PC-3 (cell line): ENCODE measurements around the gene SLC16A12. TPM values are rescaled to one million over a fixed set of nuclear protein-coding genes. Genes with fewer than 3 reads are reported as not detected.
A peak's percentile ranks its signal among the peaks of the same experiment; 100 is the strongest.

ENCODE experiments used
- ATAC-seq: fragments of 200-7000 bp; cut with Tn5 transposase; 2 replicates; pipeline ENCODE4 v1.9.1; 2020; ENCODE audit warnings: mild to moderate bottlenecking, moderate library complexity
- BruUV-seq: library from RNA; stranded (reverse); fragments of 400-500 nt; replicated peaks from 2 replicates; lab custom pipeline; 2021; lab: Mats Ljungman, UMichigan
- CTCF ChIA-PET: fragments of 300-600 bp; sonication (Branson Sonifier 250); formaldehyde crosslinking; loops from one replicate; lab custom pipeline; 2022; ENCODE audit warnings: antibody characterized with exemption; lab: Charles Lee
- POLR2A ChIA-PET: fragments of 300-600 bp; sonication (Branson Sonifier 250); formaldehyde crosslinking; loops from one replicate; lab custom pipeline; 2022; ENCODE audit warnings: antibody characterized with exemption; ENCODE audit not compliant: unreplicated experiment; lab: Charles Lee
- DNase-seq: peaks from one replicate; pipeline ENCODE4 v3.0.0-alpha.2; 2015
- H2AFZ ChIP-seq: fragments of 300-600 bp; sonication (generic); 2 replicates; pipeline ENCODE4 v1.6.0; 2016; ENCODE audit warnings: antibody characterized with exemption, low read length
- H3F3A ChIP-seq: fragments of 300-600 bp; sonication (generic); one replicate; pipeline ENCODE4 v1.6.0; 2017; ENCODE audit warnings: antibody characterized with exemption, low read length, control low read depth, mild to moderate bottlenecking; ENCODE audit not compliant: unreplicated experiment
- H3K27ac ChIP-seq: fragments of 300-600 bp; sonication (generic); 2 replicates; pipeline ENCODE4 v1.5.1; 2016; ENCODE audit warnings: mild to moderate bottlenecking, low read length
- H3K27me3 ChIP-seq: fragments of 300-600 bp; sonication (generic); 2 replicates; pipeline ENCODE4 v1.6.1; 2016; ENCODE audit warnings: low read length, mixed read lengths
- H3K36me3 ChIP-seq: fragments of 300-600 bp; sonication (generic); 2 replicates; pipeline ENCODE4 v1.6.1; 2016; ENCODE audit warnings: low read depth, mixed run types, low read length, mixed read lengths
- H3K4me1 ChIP-seq: fragments of 300-600 bp; sonication (generic); 2 replicates; pipeline ENCODE4 v1.5.1; 2016; ENCODE audit warnings: low read length; ENCODE audit not compliant: insufficient read depth
- H3K4me2 ChIP-seq: fragments of 300-600 bp; sonication (generic); 2 replicates; pipeline ENCODE4 v1.6.0; 2016; ENCODE audit warnings: low read length
- H3K4me3 ChIP-seq: fragments of 300-600 bp; sonication (generic); 2 replicates; pipeline ENCODE4 v1.5.1; 2016; ENCODE audit warnings: mild to moderate bottlenecking, low read length, mixed read lengths
- H3K79me2 ChIP-seq: fragments of 300-600 bp; sonication (generic); 2 replicates; pipeline ENCODE4 v1.6.1; 2017; ENCODE audit warnings: low read length, mixed read lengths
- H3K9ac ChIP-seq: fragments of 300-600 bp; sonication (generic); 2 replicates; pipeline ENCODE4 v1.6.0; 2016; ENCODE audit warnings: mild to moderate bottlenecking, low read length
- H3K9me2 ChIP-seq: fragments of 300-600 bp; sonication (generic); replicated peaks from 2 replicates; pipeline ENCODE4 v1.6.1; 2016; ENCODE audit warnings: mixed run types, low read length, mixed read lengths
- H3K9me3 ChIP-seq: fragments of 300-600 bp; sonication (generic); 2 replicates; pipeline ENCODE4 v1.6.1; 2016; ENCODE audit warnings: low read length, mixed read lengths
- H4K20me1 ChIP-seq: fragments of 300-600 bp; sonication (generic); 2 replicates; pipeline ENCODE4 v1.6.1; 2016; ENCODE audit warnings: low read length, mixed read lengths
- EZH2 ChIP-seq: fragments of 300-600 bp; sonication (generic); IDR thresholded peaks from one replicate; pipeline ENCODE4 v1.6.1; 2017; ENCODE audit warnings: antibody characterized with exemption, mild to moderate bottlenecking, low read length; ENCODE audit not compliant: unreplicated experiment
- EZH2phosphoT487 ChIP-seq: fragments of 300-600 bp; sonication (generic); IDR thresholded peaks from 2 replicates; pipeline ENCODE4 v1.6.1; 2018; ENCODE audit warnings: mild to moderate bottlenecking, antibody characterized with exemption, low read length, borderline replicate concordance
- intact Hi-C: fragments of 100-400 bp; cut with micrococcal nuclease; formaldehyde crosslinking; loops from 2 replicates; pipeline ENCODE4 v1.9.0; 2023
- total RNA-seq: library from RNA; depleted of rRNA; stranded (reverse); fragments of >200 nt; gene quantifications from 2 replicates; pipeline ENCODE4 v1.2.3, GENCODE V29; 2014
- TF ChIP-seq, protein P1 (sequence below): fragments of 300-600 bp; sonication (generic); conservative IDR thresholded peaks from 2 replicates; pipeline ENCODE4 v1.5.1; 2017; ENCODE audit warnings: antibody characterized with exemption, low read depth, mild to moderate bottlenecking, low read length

The SLC16A12 gene
- total RNA-seq, 1 experiment from 2014 or later = not detected

DNA sequence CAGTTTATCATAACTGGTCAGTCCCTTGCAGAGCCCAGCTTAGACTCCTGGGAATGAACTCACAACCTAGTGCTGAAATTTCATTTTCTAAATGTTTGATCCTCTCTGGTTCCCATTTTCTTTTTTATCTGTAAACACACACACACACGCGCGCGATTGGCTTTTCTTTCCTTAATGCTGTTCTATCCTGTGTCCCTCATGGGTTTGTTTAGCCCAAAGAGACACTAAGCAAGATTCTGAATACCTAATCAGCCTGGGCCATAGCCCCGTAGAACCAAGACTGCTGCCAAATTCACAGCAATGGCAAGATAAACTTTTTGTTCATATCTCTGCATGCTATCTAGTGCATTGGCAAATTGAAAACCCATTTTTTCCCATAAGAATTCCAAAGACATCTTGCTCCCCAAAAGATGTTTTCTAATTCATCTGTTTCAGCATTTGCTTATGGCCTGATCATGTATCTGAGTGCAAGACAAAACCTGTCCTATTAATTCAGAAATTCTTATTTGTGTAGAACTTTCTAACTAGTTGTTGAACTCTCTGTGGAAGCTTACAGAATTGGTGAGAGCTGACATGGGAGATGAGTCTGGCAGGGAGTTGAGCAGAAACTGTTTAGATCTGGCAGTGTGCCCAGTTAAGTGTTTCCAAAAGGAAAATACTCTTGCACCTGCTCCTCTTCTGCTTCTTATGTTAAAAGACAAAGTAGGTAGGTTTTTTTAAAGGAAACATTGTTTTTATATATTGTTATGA lies 144.7 kb downstream of the SLC16A12 start:
- Histone ChIP-seq H3K4me2 (no peak overlapping the region), H3K36me3 (no peaks in the 10 kb centered on the region), H3F3A (peaks cover 3% of the 10 kb centered on the region), H3K9me2 (no peaks in the 10 kb centered on the region), H4K20me1 (no peaks in the 10 kb centered on the region), H2AFZ (no peak overlapping the region), H3K27ac (no peak overlapping the region), H3K9me3 (no peaks in the 10 kb centered on the region), H3K79me2 (peaks cover 24% of the 10 kb centered on the region), H3K27me3 (no peaks in the 10 kb centered on the region), H3K9ac (no peak overlapping the region), H3K4me3 (no peak overlapping the region), H3K4me1 (peaks cover 28% of the 10 kb centered on the region)
- no TSS peak for BruUV-seq
- intact Hi-C loops = loop anchor here (10.0 kb wide), 1 partner anchor 356 kb away; no protein-coding TSS in a partner anchor
- ChIA-PET POLR2A (no interaction called here), CTCF (no interaction called here)
- ATAC-seq (no peak), DNase-seq (no peak)
- TF ChIP-seq, protein P1, sequence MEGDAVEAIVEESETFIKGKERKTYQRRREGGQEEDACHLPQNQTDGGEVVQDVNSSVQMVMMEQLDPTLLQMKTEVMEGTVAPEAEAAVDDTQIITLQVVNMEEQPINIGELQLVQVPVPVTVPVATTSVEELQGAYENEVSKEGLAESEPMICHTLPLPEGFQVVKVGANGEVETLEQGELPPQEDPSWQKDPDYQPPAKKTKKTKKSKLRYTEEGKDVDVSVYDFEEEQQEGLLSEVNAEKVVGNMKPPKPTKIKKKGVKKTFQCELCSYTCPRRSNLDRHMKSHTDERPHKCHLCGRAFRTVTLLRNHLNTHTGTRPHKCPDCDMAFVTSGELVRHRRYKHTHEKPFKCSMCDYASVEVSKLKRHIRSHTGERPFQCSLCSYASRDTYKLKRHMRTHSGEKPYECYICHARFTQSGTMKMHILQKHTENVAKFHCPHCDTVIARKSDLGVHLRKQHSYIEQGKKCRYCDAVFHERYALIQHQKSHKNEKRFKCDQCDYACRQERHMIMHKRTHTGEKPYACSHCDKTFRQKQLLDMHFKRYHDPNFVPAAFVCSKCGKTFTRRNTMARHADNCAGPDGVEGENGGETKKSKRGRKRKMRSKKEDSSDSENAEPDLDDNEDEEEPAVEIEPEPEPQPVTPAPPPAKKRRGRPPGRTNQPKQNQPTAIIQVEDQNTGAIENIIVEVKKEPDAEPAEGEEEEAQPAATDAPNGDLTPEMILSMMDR = no peak
- no peak for TF ChIP-seq EZH2phosphoT487
- TF ChIP-seq EZH2 = no peak

DNA sequence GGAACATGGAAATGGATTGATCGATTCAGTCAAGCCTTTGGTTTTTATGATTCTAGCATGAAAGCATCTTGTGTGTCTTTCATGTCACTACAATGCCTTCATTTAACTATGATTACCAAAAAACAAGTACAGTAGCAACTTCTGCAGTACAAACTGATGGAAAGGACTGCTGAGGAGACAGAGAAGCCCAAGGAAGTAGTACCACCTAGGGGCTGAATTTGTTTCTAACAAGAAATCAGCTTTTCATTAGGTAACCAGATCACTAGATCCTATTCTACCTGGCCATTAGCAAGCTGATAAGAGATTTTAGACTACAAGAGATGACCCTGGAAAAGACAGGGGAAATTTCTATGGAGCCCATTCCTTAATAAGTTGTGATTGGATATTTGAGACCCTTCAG lies 146.1 kb downstream of the SLC16A12 start:
- no peak overlapping the region for H3K27ac ChIP-seq
- no peaks in the 10 kb centered on the region for H3K9me2 ChIP-seq
- intact Hi-C loops = loop anchor here (1.0 to 5.0 kb wide), 4 partner anchors 20 to 172 kb away; partner anchors contain the start of genes IFIT2 and IFIT3
- H3K36me3 ChIP-seq = no peaks in the 10 kb centered on the region
- H3K9ac ChIP-seq = no peak overlapping the region
- no peaks in the 10 kb centered on the region for H3K9me3 ChIP-seq
- no peak overlapping the region for H3K4me3 ChIP-seq
- CTCF ChIA-PET = interaction anchor here (0.5 to 1.1 kb wide), 5 partner anchors 20 to 1531 kb away, joined by 3 to 5 read pairs (median 5); no protein-coding TSS in a partner anchor
- DNase-seq (peak; percentile 66), ATAC-seq (peak; percentile 25)
- H2AFZ ChIP-seq = no peak overlapping the region
- H3K27me3 ChIP-seq = no peaks in the 10 kb centered on the region
- H3F3A ChIP-seq = peaks cover 3% of the 10 kb centered on the region
- TF ChIP-seq, protein P1 = peak; percentile 71
- TF ChIP-seq EZH2phosphoT487 = no peak
- H4K20me1 ChIP-seq = no peaks in the 10 kb centered on the region
- peaks cover 27% of the 10 kb centered on the region for H3K4me1 ChIP-seq
- POLR2A ChIA-PET = no interaction called here
- H3K4me2 ChIP-seq = no peak overlapping the region
- peaks cover 17% of the 10 kb centered on the region for H3K79me2 ChIP-seq
- no TSS peak for BruUV-seq

DNA sequence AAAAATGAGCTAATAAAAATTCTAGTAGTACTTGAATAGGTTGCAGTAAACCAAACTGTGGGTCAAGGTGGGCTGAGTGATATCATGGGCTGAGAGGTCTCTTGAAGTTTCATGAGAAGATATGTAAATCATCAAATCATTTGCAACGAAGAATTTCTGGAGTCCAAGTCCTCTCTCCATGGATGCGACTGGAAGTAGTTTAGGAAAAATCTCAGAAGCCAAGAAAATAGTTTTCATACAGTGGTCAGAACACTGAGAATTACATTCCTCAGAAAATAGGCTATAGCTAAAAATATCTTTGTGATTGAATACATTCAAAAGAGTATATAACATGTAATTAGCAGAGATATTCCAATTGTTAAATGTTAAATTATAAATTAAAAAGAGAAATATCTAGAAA lies 146.6 kb downstream of the SLC16A12 start:
- H3K27ac ChIP-seq = no peak overlapping the region
- H3K27me3 ChIP-seq = no peaks in the 10 kb centered on the region
- DNase-seq (no peak), ATAC-seq (no peak)
- no peak overlapping the region for H3K4me3 ChIP-seq
- no peak overlapping the region for H3K9ac ChIP-seq
- no peak overlapping the region for H3K4me2 ChIP-seq
- peaks cover 12% of the 10 kb centered on the region for H3K79me2 ChIP-seq
- CTCF ChIA-PET = interaction anchor here (0.6 to 1.1 kb wide), 3 partner anchors 20 to 137 kb away, joined by 3 to 5 read pairs (median 5); no protein-coding TSS in a partner anchor
- peaks cover 3% of the 10 kb centered on the region for H3F3A ChIP-seq
- intact Hi-C loops = loop anchor here (1.0 to 5.0 kb wide), 4 partner anchors 20 to 172 kb away; partner anchors contain the start of genes IFIT2 and IFIT3
- no TSS peak for BruUV-seq
- H2AFZ ChIP-seq = no peak overlapping the region
- H3K9me3 ChIP-seq = no peaks in the 10 kb centered on the region
- POLR2A ChIA-PET = no interaction called here
- H3K9me2 ChIP-seq = no peaks in the 10 kb centered on the region
- no peaks in the 10 kb centered on the region for H3K36me3 ChIP-seq
- H4K20me1 ChIP-seq = no peaks in the 10 kb centered on the region
- H3K4me1 ChIP-seq = peaks cover 24% of the 10 kb centered on the region
- TF ChIP-seq, protein P1 = no peak
- TF ChIP-seq EZH2phosphoT487 (no peak), EZH2 (no peak)
